IMR-90 (cell line): ENCODE measurements around the gene TEX22.

Source experiments
- CEBPB ChIP-seq: IDR thresholded peaks from 2 replicates; pipeline ENCODE4 v1.6.1; 2012; ENCODE audit warnings: low read depth, low read length, improper control_type of control experiment
- CTCF ChIP-seq: conservative IDR thresholded peaks from 2 replicates; pipeline ENCODE4 v1.5.1; 2012; ENCODE audit warnings: mild to moderate bottlenecking, low read depth, low read length, improper control_type of control experiment
- MAFK ChIP-seq: IDR thresholded peaks from 2 replicates; pipeline ENCODE4 v1.6.1; 2012; ENCODE audit warnings: low read depth, low read length, improper control_type of control experiment
- POLR2A ChIP-seq: IDR thresholded peaks from 2 replicates; pipeline ENCODE4 v1.6.1; 2012; ENCODE audit warnings: mild to moderate bottlenecking, low read depth, low read length
- RAD21 ChIP-seq: IDR thresholded peaks from 2 replicates; pipeline ENCODE4 v1.6.1; 2012; ENCODE audit warnings: low read length, improper control_type of control experiment
- SMC3 ChIP-seq: fragments of 150-350 bp; IDR thresholded peaks from 2 replicates; pipeline ENCODE4 v1.6.1; 2016; ENCODE audit warnings: low read depth, mild to moderate bottlenecking, antibody characterized with exemption, low read length, moderate library complexity

DNA sequence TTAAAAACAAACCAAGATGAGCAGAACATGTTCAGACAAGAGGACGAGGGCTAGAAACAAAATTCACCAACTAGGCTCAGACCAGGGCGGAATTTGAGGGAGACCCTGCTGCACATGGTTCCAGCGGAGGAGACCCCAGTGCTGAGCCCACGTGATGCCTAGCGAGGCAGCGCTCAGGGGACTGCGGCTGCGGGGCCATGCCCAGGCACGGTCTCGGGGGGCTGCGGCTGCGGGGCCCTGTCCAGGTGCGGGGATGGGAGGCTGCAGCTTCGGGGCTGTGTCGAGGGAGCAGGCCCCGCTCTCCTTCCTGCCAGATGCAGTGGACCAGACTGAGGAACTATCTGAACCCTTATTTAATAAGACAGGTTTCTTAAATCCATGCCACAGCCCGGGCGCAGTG is 63.6 kb downstream of the TEX22 start:
- TF ChIP-seq CTCF = no peak
- TF ChIP-seq POLR2A = no peak
- TF ChIP-seq MAFK = no peak
- no peak for TF ChIP-seq CEBPB
- TF ChIP-seq SMC3 = no peak
- no peak for TF ChIP-seq RAD21
